ENCODE results near the gene HS6ST2.

GRCh38 chrX:132745593-132745992 lies 212.8 kb downstream of the HS6ST2 start:
- no peak for TF ChIP-seq NR3C1 (CRISPR knock-in tag; IDR thresholded peaks at IDR 0.05)
- no peak for TF ChIP-seq PPARD (CRISPR knock-in tag; IDR thresholded peaks at IDR 0.05)
- TF ChIP-seq, protein P1, sequence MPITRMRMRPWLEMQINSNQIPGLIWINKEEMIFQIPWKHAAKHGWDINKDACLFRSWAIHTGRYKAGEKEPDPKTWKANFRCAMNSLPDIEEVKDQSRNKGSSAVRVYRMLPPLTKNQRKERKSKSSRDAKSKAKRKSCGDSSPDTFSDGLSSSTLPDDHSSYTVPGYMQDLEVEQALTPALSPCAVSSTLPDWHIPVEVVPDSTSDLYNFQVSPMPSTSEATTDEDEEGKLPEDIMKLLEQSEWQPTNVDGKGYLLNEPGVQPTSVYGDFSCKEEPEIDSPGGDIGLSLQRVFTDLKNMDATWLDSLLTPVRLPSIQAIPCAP (CRISPR knock-in tag; IDR thresholded peaks at IDR 0.05; ENCODE audit: borderline replicate concordance), result no peak
- no peak for TF ChIP-seq BACH1 (tag; IDR thresholded peaks at IDR 0.05)
- no peak for TF ChIP-seq ZZZ3 (IDR thresholded peaks at IDR 0.05)

Data from K562 (cell line).